Ishikawa (cell line): ENCODE data around the gene PPP2R2C.

Experiments
- CEBPB ChIP-seq: IDR thresholded peaks from 2 replicates; pipeline ENCODE4 v1.6.1; 2012
- EP300 ChIP-seq: IDR thresholded peaks from 2 replicates; pipeline ENCODE4 v1.6.1; 2012; ENCODE audit warnings: borderline replicate concordance
- TAF1 ChIP-seq: IDR thresholded peaks from 2 replicates; pipeline ENCODE4 v1.6.1; 2012; ENCODE audit warnings: low read depth, mild to moderate bottlenecking
- TF ChIP-seq, protein P1 (sequence below): IDR thresholded peaks from 2 replicates; pipeline ENCODE4 v1.6.1; 2012; ENCODE audit warnings: low read depth, mild to moderate bottlenecking
- TF ChIP-seq, protein P2 (sequence below): IDR thresholded peaks from 2 replicates; pipeline ENCODE4 v1.6.1; 2012
- TF ChIP-seq, protein P3 (sequence below): IDR thresholded peaks from 2 replicates; pipeline ENCODE4 v1.6.1; 2012

DNA sequence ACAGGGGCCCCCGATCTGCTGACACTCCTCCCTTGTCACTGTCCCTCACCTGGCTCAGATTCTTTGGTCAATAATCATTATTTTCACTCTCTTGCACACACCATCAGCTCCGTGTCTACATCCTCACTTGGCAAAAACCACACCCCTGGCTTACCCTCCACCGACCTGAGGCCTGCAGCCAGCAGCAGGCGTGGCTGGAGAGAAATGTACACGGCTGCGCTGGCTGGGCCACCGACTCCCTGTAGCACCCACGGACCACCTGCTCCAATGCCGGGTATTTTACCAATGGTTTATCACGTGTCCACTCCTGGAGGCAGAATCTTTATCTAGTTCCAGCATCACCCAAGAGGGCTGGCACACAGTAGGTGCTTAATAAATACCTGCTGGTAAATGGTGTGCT, 104.3 kb downstream of the PPP2R2C start:
- TF ChIP-seq TAF1: no peak
- TF ChIP-seq, protein P1, sequence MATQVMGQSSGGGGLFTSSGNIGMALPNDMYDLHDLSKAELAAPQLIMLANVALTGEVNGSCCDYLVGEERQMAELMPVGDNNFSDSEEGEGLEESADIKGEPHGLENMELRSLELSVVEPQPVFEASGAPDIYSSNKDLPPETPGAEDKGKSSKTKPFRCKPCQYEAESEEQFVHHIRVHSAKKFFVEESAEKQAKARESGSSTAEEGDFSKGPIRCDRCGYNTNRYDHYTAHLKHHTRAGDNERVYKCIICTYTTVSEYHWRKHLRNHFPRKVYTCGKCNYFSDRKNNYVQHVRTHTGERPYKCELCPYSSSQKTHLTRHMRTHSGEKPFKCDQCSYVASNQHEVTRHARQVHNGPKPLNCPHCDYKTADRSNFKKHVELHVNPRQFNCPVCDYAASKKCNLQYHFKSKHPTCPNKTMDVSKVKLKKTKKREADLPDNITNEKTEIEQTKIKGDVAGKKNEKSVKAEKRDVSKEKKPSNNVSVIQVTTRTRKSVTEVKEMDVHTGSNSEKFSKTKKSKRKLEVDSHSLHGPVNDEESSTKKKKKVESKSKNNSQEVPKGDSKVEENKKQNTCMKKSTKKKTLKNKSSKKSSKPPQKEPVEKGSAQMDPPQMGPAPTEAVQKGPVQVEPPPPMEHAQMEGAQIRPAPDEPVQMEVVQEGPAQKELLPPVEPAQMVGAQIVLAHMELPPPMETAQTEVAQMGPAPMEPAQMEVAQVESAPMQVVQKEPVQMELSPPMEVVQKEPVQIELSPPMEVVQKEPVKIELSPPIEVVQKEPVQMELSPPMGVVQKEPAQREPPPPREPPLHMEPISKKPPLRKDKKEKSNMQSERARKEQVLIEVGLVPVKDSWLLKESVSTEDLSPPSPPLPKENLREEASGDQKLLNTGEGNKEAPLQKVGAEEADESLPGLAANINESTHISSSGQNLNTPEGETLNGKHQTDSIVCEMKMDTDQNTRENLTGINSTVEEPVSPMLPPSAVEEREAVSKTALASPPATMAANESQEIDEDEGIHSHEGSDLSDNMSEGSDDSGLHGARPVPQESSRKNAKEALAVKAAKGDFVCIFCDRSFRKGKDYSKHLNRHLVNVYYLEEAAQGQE: no peak
- TF ChIP-seq, protein P2, sequence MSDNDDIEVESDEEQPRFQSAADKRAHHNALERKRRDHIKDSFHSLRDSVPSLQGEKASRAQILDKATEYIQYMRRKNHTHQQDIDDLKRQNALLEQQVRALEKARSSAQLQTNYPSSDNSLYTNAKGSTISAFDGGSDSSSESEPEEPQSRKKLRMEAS: no peak
- TF ChIP-seq, protein P3, sequence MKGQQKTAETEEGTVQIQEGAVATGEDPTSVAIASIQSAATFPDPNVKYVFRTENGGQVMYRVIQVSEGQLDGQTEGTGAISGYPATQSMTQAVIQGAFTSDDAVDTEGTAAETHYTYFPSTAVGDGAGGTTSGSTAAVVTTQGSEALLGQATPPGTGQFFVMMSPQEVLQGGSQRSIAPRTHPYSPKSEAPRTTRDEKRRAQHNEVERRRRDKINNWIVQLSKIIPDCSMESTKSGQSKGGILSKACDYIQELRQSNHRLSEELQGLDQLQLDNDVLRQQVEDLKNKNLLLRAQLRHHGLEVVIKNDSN: no peak
- no peak for TF ChIP-seq EP300
- no peak for TF ChIP-seq CEBPB
